ENCODE data around the gene DCTD.

Gene DCTD

GRCh38 chr4:182925298-182925757, 8.1 kb upstream of the DCTD start (continued):
- TF ChIP-seq ZBTB17 (tag by site-specific recombination; IDR thresholded peaks at IDR 0.05) (peak; percentile 46), ZNF837 (tag by site-specific recombination; IDR thresholded peaks at IDR 0.05) (no peak), ZNF2 (tag by site-specific recombination; IDR thresholded peaks at IDR 0.05) (peak; percentile 88), ZNF501 (tag by site-specific recombination; IDR thresholded peaks at IDR 0.05) (no peak; the same call in 1 of the 2 replicates), PRDM6 (tag by site-specific recombination; IDR thresholded peaks at IDR 0.05) (peak; percentile 45), ZNF391 (tag by site-specific recombination; IDR thresholded peaks at IDR 0.05; ENCODE audit: borderline replicate concordance, low read depth) (no peak), ZNF423 (tag by site-specific recombination; IDR thresholded peaks at IDR 0.05) (0 out of 2 replicates have a peak, but pooled peaks have one; percentile 18), FEZF1 (tag by site-specific recombination; IDR thresholded peaks at IDR 0.05) (peak; percentile 93), ZNF600 (tag by site-specific recombination; IDR thresholded peaks at IDR 0.05) (0 out of 2 replicates have a peak, but pooled peaks have one; percentile 25), ZSCAN30 (tag by site-specific recombination; IDR thresholded peaks at IDR 0.05) (0 out of 2 replicates have a peak, but pooled peaks have one; percentile 25), ZNF660 (tag by site-specific recombination; IDR thresholded peaks at IDR 0.05) (peak; percentile 89), ZSCAN16 (tag by site-specific recombination; IDR thresholded peaks at IDR 0.05) (no peak), ZNF707 (tag by site-specific recombination; IDR thresholded peaks at IDR 0.05) (no peak), PATZ1 (tag by site-specific recombination; IDR thresholded peaks at IDR 0.05) (0 out of 2 replicates have a peak, but pooled peaks have one; percentile 31), ZNF692 (tag by site-specific recombination; IDR thresholded peaks at IDR 0.05) (no peak), ZNF596 (tag by site-specific recombination; IDR thresholded peaks at IDR 0.05) (no peak), GLIS1 (tag by site-specific recombination; IDR thresholded peaks at IDR 0.05) (no peak), ZNF629 (tag by site-specific recombination; IDR thresholded peaks at IDR 0.05) (peak; percentile 34; the same call in 1 of the 2 replicates), KLF9 (tag by site-specific recombination; IDR thresholded peaks at IDR 0.05; ENCODE audit: low read depth) (no peak), ZNF488 (tag by site-specific recombination; IDR thresholded peaks at IDR 0.05) (no peak), CTCF (tag by site-specific recombination; IDR thresholded peaks at IDR 0.05) (peak; percentile 87), KLF8 (tag by site-specific recombination; IDR thresholded peaks at IDR 0.05) (no peak), ZNF350 (tag by site-specific recombination; IDR thresholded peaks at IDR 0.05) (no peak), ZNF843 (tag by site-specific recombination; IDR thresholded peaks at IDR 0.05) (0 out of 2 replicates have a peak, but pooled peaks have one; percentile 14), ZNF404 (tag by site-specific recombination; IDR thresholded peaks at IDR 0.05) (no peak), ZNF174 (tag by site-specific recombination; IDR thresholded peaks at IDR 0.05) (no peak), YY1 (tag by site-specific recombination; IDR thresholded peaks at IDR 0.05) (no peak), PRDM4 (tag by site-specific recombination; IDR thresholded peaks at IDR 0.05) (no peak)
